PC-3 (cell line): ENCODE data around the gene SPAG4. TPM values are rescaled to one million over a fixed set of nuclear protein-coding genes. Genes with fewer than 3 reads are reported as not detected.

ENCODE experiments used
- ATAC-seq: fragments of 200-7000 bp; cut with Tn5 transposase; 2 replicates; pipeline ENCODE4 v1.9.1; 2020; ENCODE audit warnings: mild to moderate bottlenecking, moderate library complexity
- BruUV-seq: library from RNA; stranded (reverse); fragments of 400-500 nt; replicated peaks from 2 replicates; lab custom pipeline; 2021; lab: Mats Ljungman, UMichigan
- CTCF ChIA-PET: fragments of 300-600 bp; sonication (Branson Sonifier 250); formaldehyde crosslinking; loops from one replicate; lab custom pipeline; 2022; ENCODE audit warnings: antibody characterized with exemption; lab: Charles Lee
- POLR2A ChIA-PET: fragments of 300-600 bp; sonication (Branson Sonifier 250); formaldehyde crosslinking; loops from one replicate; lab custom pipeline; 2022; ENCODE audit warnings: antibody characterized with exemption; ENCODE audit not compliant: unreplicated experiment; lab: Charles Lee
- DNase-seq: peaks from one replicate; pipeline ENCODE4 v3.0.0-alpha.2; 2015
- H2AFZ ChIP-seq: fragments of 300-600 bp; sonication (generic); 2 replicates; pipeline ENCODE4 v1.6.0; 2016; ENCODE audit warnings: antibody characterized with exemption, low read length
- H3F3A ChIP-seq: fragments of 300-600 bp; sonication (generic); one replicate; pipeline ENCODE4 v1.6.0; 2017; ENCODE audit warnings: antibody characterized with exemption, low read length, control low read depth, mild to moderate bottlenecking; ENCODE audit not compliant: unreplicated experiment
- H3K27ac ChIP-seq: fragments of 300-600 bp; sonication (generic); 2 replicates; pipeline ENCODE4 v1.5.1; 2016; ENCODE audit warnings: mild to moderate bottlenecking, low read length
- H3K27me3 ChIP-seq: fragments of 300-600 bp; sonication (generic); 2 replicates; pipeline ENCODE4 v1.6.1; 2016; ENCODE audit warnings: low read length, mixed read lengths
- H3K36me3 ChIP-seq: fragments of 300-600 bp; sonication (generic); 2 replicates; pipeline ENCODE4 v1.6.1; 2016; ENCODE audit warnings: low read depth, mixed run types, low read length, mixed read lengths
- H3K4me1 ChIP-seq: fragments of 300-600 bp; sonication (generic); 2 replicates; pipeline ENCODE4 v1.5.1; 2016; ENCODE audit warnings: low read length; ENCODE audit not compliant: insufficient read depth
- H3K4me2 ChIP-seq: fragments of 300-600 bp; sonication (generic); 2 replicates; pipeline ENCODE4 v1.6.0; 2016; ENCODE audit warnings: low read length
- H3K4me3 ChIP-seq: fragments of 300-600 bp; sonication (generic); 2 replicates; pipeline ENCODE4 v1.5.1; 2016; ENCODE audit warnings: mild to moderate bottlenecking, low read length, mixed read lengths
- H3K79me2 ChIP-seq: fragments of 300-600 bp; sonication (generic); 2 replicates; pipeline ENCODE4 v1.6.1; 2017; ENCODE audit warnings: low read length, mixed read lengths
- H3K9ac ChIP-seq: fragments of 300-600 bp; sonication (generic); 2 replicates; pipeline ENCODE4 v1.6.0; 2016; ENCODE audit warnings: mild to moderate bottlenecking, low read length
- H3K9me2 ChIP-seq: fragments of 300-600 bp; sonication (generic); replicated peaks from 2 replicates; pipeline ENCODE4 v1.6.1; 2016; ENCODE audit warnings: mixed run types, low read length, mixed read lengths
- H3K9me3 ChIP-seq: fragments of 300-600 bp; sonication (generic); 2 replicates; pipeline ENCODE4 v1.6.1; 2016; ENCODE audit warnings: low read length, mixed read lengths
- H4K20me1 ChIP-seq: fragments of 300-600 bp; sonication (generic); 2 replicates; pipeline ENCODE4 v1.6.1; 2016; ENCODE audit warnings: low read length, mixed read lengths
- EZH2 ChIP-seq: fragments of 300-600 bp; sonication (generic); IDR thresholded peaks from one replicate; pipeline ENCODE4 v1.6.1; 2017; ENCODE audit warnings: antibody characterized with exemption, mild to moderate bottlenecking, low read length; ENCODE audit not compliant: unreplicated experiment
- EZH2phosphoT487 ChIP-seq: fragments of 300-600 bp; sonication (generic); IDR thresholded peaks from 2 replicates; pipeline ENCODE4 v1.6.1; 2018; ENCODE audit warnings: mild to moderate bottlenecking, antibody characterized with exemption, low read length, borderline replicate concordance
- intact Hi-C: fragments of 100-400 bp; cut with micrococcal nuclease; formaldehyde crosslinking; loops from 2 replicates; pipeline ENCODE4 v1.9.0; 2023
- total RNA-seq: library from RNA; depleted of rRNA; stranded (reverse); fragments of >200 nt; gene quantifications from 2 replicates; pipeline ENCODE4 v1.2.3, GENCODE V29; 2014
- TF ChIP-seq, protein P1 (sequence below): fragments of 300-600 bp; sonication (generic); conservative IDR thresholded peaks from 2 replicates; pipeline ENCODE4 v1.5.1; 2017; ENCODE audit warnings: antibody characterized with exemption, low read depth, mild to moderate bottlenecking, low read length

SPAG4 gene
- total RNA-seq, 1 experiment from 2014 or later, result 9.7 TPM

DNA sequence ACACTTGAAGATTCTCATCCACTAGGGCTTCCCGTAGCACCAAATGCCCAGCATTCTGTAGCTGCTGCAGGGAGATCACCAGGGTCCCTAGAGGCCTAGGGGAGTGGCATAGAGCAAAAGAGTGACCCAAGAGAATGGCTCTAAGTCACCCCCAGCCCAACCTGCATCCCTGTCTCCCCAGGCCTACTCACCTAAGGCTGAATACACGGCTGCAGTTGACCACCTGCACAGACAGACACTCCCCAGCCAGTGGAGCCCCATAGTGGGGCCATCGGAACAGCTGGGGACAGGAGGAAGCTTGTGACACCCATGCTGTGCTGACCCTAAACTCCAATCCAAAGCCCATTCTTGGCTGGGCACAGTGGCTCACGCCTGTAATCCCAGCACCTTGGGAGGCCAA, 9.5 kb upstream of the SPAG4 start:
- no TSS peak for BruUV-seq
- Histone ChIP-seq H3K79me2 (peaks cover 18% of the 10 kb centered on the region), H3K4me2 (peak overlapping the region; percentile 93), H3K36me3 (no peaks in the 10 kb centered on the region; the same call in 1 of the 2 replicates), H3K27me3 (no peaks in the 10 kb centered on the region), H3K27ac (no peak overlapping the region), H3K9ac (no peak overlapping the region), H3F3A (no peaks in the 10 kb centered on the region), H3K4me3 (no peak overlapping the region), H3K9me2 (no peaks in the 10 kb centered on the region), H2AFZ (no peak overlapping the region), H3K9me3 (no peaks in the 10 kb centered on the region), H3K4me1 (peaks cover 24% of the 10 kb centered on the region), H4K20me1 (no peaks in the 10 kb centered on the region)
- ChIA-PET CTCF (no interaction called here), POLR2A (no interaction called here)
- TF ChIP-seq EZH2phosphoT487 (no peak), EZH2 (no peak)
- TF ChIP-seq, protein P1, sequence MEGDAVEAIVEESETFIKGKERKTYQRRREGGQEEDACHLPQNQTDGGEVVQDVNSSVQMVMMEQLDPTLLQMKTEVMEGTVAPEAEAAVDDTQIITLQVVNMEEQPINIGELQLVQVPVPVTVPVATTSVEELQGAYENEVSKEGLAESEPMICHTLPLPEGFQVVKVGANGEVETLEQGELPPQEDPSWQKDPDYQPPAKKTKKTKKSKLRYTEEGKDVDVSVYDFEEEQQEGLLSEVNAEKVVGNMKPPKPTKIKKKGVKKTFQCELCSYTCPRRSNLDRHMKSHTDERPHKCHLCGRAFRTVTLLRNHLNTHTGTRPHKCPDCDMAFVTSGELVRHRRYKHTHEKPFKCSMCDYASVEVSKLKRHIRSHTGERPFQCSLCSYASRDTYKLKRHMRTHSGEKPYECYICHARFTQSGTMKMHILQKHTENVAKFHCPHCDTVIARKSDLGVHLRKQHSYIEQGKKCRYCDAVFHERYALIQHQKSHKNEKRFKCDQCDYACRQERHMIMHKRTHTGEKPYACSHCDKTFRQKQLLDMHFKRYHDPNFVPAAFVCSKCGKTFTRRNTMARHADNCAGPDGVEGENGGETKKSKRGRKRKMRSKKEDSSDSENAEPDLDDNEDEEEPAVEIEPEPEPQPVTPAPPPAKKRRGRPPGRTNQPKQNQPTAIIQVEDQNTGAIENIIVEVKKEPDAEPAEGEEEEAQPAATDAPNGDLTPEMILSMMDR, result no peak
- intact Hi-C loops, result no loop called here
- DNase-seq (no peak), ATAC-seq (no peak)

DNA sequence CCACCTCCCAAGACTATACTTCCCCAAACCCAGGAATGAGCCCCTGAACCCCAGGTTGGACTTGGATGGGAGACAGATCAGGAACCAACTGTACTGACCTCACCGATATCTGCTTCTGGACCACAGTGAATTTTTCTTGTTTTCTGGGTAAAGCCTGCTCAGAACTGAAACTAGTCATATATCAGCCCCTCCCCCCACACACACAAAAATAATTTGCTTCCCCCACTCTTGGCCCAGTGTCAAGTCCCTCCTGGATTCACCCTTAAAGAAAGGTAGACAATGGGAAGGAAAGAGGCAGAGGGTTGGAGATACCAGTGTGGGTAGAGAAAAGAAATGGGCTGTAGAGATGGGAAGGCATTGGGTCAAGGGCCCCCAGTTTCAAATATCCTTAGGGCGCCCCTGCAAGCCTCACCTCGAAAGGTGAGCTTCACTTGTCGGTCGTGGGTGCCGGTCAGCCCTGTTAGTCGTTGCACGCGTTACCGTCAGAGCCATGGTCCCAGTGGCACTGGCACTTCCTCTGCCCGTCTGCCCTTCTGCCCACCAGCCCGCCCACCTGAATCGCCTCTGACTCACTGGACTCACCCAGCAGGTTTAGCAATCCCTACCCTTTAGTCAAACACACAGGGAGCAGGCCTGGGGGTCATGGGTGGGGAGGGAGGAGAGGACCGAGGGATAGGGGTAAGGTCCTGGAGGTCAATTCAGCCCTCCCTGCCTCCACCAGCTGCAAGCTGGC, 8.5 kb upstream of the SPAG4 start:
- peaks cover 18% of the 10 kb centered on the region for H3K79me2 ChIP-seq
- TSS peak; percentile 81 for BruUV-seq
- peak; percentile 93 for DNase-seq
- no peaks in the 10 kb centered on the region; the same call in 1 of the 2 replicates for H3K36me3 ChIP-seq
- intact Hi-C loops, result no loop called here
- ChIA-PET POLR2A (no interaction called here), CTCF (no interaction called here)
- no peaks in the 10 kb centered on the region for H3F3A ChIP-seq
- H3K9me2 ChIP-seq, result no peaks in the 10 kb centered on the region
- ATAC-seq, result peak; percentile 83
- no peaks in the 10 kb centered on the region for H4K20me1 ChIP-seq
- H3K4me3 ChIP-seq, result peak overlapping the region; percentile 70
- TF ChIP-seq, protein P1, result no peak
- TF ChIP-seq EZH2 (no peak), EZH2phosphoT487 (no peak)
- peak overlapping the region; percentile 87 for H3K27ac ChIP-seq
- peak overlapping the region; percentile 64 for H2AFZ ChIP-seq
- H3K4me1 ChIP-seq, result peaks cover 24% of the 10 kb centered on the region
- no peaks in the 10 kb centered on the region for H3K9me3 ChIP-seq
- H3K27me3 ChIP-seq, result no peaks in the 10 kb centered on the region
- peak overlapping the region; percentile 93 for H3K4me2 ChIP-seq
- peak overlapping the region; percentile 77 for H3K9ac ChIP-seq

DNA sequence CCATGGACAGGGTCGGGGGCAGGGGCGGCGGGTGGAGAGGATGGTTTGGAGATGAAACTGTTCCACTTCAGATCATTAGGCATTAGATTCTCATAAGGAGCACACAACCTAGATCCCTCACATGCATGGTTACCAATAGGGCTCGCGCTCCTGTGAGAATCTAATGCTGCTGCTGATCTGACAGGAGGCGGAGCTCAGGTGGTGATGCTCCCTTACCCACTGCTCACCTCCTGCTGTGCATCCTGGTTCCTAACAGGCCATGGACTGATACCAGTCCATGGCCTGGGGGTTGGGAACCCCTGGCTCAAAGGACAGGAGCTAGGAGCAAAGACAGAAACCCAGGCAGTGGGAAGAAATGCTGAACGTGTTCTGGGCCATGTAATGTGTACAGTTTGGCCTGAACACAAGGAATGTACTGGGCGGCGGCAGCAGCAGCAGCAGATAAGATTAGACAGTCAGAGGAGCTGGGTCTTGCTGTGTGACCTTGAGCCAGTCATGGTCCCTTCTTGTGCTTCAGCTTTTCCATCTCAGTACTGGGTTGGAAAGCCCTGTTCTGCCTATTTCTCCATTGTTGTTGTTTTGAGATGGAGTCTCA, 4.7 kb upstream of the SPAG4 start:
- no peak overlapping the region for H3K27ac ChIP-seq
- no peaks in the 10 kb centered on the region for H3K36me3 ChIP-seq
- intact Hi-C loops, result no loop called here
- H3K4me3 ChIP-seq, result no peak overlapping the region
- no peak overlapping the region for H3K4me2 ChIP-seq
- H4K20me1 ChIP-seq, result no peaks in the 10 kb centered on the region
- no peak for ATAC-seq
- CTCF ChIA-PET, result interaction anchor here (0.6 kb wide), 1 partner anchor 42 kb away, joined by 3 read pairs; no protein-coding TSS in a partner anchor
- no TSS peak for BruUV-seq
- H2AFZ ChIP-seq, result no peak overlapping the region
- H3K9me3 ChIP-seq, result no peaks in the 10 kb centered on the region
- peaks cover 27% of the 10 kb centered on the region for H3K4me1 ChIP-seq
- no peak overlapping the region for H3K9ac ChIP-seq
- H3K79me2 ChIP-seq, result peaks cover 13% of the 10 kb centered on the region
- no peak for DNase-seq
- TF ChIP-seq, protein P1, result no peak
- TF ChIP-seq EZH2 (no peak), EZH2phosphoT487 (no peak)
- POLR2A ChIA-PET, result interaction anchor here (0.6 kb wide), 2 partner anchors 306 to 346 kb away, joined by 3 to 4 read pairs; no protein-coding TSS in a partner anchor
- no peaks in the 10 kb centered on the region for H3F3A ChIP-seq
- H3K27me3 ChIP-seq, result no peaks in the 10 kb centered on the region
- no peaks in the 10 kb centered on the region for H3K9me2 ChIP-seq
